HG02642 (cell line): ENCODE data around the gene HOXC11.

ENCODE experiments used
- ATAC-seq: cut with Tn5 transposase; IDR thresholded peaks from one replicate; pipeline ENCODE4 v1.9.1; 2021; ENCODE audit warnings: mild to moderate bottlenecking; ENCODE audit not compliant: unreplicated experiment, poor library complexity

Gene HOXC11

DNA sequence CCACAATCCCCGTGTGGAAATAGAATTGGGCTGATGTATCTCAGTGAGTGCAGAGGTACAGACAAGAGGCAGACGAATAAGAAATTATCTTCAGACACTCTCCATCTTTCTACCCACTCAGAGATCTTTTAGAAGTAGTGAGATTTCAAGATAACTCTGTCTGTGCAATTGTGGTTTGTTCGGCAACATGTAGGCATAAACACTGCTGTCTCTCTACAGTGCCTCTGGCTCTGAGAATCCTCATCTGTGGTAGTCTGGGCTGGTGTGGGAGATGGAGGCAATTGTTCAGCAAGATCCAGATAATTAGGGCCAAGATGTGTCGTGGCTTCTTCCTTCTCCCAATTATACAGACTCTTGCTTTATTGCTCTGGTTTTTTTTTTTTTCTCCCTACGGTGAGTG lies 31.2 kb upstream of the HOXC11 start:
- no peak for ATAC-seq

DNA sequence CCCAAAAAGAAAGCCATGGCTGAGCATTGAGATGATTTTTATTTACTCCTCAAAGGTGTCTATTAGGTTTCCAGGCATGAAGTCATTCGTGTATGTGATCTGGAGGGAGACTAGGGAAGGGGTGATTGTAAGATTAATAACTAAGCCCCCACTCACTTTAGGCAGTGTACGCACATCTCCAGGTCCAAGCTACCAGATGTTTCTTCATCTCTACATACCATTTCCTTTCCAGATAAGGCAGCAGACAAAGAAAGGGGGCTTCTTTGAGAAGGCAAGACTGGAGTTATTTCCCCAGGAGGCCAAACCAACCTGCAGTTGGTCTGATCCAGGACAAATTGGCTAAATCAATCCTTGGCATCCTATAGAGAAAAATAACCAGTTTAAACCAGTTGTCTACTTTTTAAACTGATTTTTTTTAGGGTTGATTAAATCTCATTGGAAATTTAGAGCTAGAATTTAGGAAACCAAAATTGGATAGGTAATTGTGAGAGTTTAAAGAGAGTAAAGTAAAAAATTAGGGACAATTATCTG lies 30.4 kb upstream of the HOXC11 start:
- ATAC-seq = no peak

DNA sequence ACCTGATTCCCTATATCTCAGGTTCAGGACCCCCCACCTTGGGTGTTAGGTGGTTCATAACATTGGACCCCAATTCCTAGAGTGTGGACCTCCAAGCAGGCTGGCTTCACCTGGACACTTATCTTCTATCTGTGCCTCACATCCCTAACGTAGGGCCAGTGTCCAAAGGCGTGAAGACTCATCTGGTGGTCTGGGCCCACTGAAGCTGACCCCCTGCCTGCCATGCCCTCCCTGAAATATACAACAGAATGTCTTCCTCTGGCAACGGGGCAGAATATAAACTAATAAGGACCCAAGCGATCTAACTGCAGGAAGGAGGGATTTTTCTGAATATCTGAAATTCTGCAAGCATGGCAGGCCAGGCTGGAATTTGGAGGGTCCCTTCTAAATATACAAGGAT lies 28.7 kb upstream of the HOXC11 start:
- no peak for ATAC-seq

DNA sequence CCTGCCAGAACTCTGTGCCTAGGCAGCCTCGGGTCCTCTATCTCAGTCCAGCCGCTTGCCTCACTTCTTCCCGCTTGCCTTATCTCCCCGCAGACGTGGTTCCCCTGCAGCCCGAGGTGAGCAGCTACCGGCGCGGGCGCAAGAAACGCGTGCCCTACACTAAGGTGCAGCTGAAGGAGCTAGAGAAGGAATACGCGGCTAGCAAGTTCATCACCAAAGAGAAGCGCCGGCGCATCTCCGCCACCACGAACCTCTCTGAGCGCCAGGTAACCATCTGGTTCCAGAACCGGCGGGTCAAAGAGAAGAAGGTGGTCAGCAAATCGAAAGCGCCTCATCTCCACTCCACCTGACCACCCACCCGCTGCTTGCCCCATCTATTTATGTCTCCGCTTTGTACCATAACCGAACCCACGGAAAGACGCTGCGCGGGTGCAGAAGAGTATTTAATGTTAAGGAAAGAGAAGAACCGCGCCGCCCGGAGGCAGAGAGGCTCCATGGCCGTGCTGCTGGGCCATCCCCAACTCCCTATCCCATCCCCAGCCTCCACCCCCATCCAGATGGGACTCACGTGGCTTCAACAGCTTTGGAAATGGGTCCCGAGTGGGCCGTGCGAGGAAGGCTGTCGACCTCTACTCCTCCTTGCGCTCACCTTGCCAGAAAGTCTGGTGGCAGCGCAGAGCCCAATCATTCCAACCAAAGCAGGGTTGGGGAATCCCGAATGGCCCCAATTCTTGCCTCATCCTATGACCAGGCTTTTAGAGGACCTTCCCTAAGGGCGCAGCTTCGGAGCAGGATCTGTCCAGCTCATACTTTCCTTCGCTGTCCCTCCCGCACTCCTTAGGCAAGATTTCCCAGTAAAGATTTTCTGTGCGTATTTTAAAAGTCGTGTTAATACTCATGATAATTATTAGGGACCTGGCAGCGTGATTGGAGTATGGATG lies 27.7 kb upstream of the HOXC11 start:
- no peak for ATAC-seq

- ATAC-seq = no peak
These were observed 25.2 kb upstream of the HOXC11 start for GRCh38 chr12:53947743-53948142.

GRCh38 chr12:53948650-53949593 lies 24.0 kb upstream of the HOXC11 start:
- ATAC-seq = no peak

DNA sequence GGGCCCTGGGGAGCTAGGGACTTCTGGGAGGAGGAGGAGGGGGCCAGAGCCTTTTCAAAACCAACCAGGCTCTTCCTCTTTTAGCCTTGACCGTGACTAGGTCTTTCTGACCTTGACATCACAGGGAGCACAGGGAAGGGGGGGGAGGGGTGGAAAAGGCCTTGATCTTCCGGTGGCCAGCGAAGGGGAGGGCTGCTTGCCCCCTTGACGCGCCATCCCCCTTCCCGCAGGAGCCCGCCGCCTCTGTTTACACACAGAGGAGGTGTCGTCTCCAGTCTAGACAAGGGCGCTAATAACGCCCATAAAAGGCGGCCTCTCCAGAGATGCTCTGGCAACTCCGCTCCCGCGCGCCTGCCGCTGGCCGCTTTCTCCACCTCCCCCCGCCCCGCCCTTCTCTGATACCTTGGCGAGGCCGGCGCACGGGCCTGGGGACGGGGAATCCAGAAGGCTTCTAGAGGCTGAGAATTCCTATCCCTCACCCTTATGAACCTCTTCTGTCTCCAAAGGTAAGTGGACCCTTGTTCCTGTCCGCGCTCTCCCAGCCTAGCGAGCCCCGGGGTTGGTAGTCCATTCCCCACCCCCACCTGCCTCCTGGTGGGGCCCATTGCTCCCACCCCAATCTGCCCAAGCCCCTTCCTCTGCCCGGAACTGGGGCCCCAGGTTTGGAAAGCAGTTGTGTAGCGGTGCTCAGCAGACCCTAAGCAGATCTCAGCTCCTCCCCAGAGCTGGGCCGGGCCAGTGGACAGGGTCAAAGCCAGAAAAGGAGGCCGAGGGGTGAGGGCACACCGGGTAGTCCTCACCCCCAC lies 23.1 kb upstream of the HOXC11 start:
- no peak for ATAC-seq

GRCh38 chr12:53950437-53950773 lies 22.5 kb upstream of the HOXC11 start:
- no peak for ATAC-seq

DNA sequence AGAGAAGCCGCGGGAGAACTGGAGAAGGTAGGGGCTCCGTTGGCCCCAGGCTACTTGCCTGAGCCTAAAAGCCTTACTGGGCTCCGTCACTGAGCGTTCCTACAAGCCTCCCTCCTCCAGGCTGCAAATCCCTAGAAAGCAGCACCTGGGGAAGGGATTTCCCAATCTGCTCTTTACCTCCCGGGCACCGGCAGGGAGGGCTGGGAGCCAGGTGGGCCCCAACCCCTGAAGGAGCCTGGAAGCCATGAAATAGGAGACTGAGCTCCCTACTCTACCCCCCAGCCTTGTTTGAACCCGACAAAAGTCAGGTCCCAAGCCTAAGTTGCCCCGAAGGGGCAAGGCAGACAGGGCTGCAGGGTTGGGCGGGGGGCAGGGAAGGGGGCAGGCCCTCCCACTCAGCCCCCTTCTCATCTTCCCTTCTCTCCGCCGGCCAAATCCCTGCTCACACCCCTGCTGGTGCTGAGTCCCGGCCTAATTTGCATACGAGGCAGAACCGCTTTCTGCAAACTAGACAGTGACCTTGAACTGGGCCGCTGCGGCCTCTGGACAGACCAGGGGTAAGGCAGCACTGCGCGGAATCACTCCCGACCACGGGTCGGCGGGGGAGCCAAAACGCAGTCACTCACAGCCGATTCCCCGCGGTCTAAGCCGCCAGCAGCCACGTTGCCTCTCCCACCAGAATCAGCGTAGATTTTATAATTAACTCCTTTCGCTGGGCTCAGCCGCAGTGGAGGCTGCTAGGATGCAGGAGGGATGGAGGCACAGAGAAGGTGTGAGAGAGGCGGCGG lies 21.9 kb upstream of the HOXC11 start:
- ATAC-seq = no peak

DNA sequence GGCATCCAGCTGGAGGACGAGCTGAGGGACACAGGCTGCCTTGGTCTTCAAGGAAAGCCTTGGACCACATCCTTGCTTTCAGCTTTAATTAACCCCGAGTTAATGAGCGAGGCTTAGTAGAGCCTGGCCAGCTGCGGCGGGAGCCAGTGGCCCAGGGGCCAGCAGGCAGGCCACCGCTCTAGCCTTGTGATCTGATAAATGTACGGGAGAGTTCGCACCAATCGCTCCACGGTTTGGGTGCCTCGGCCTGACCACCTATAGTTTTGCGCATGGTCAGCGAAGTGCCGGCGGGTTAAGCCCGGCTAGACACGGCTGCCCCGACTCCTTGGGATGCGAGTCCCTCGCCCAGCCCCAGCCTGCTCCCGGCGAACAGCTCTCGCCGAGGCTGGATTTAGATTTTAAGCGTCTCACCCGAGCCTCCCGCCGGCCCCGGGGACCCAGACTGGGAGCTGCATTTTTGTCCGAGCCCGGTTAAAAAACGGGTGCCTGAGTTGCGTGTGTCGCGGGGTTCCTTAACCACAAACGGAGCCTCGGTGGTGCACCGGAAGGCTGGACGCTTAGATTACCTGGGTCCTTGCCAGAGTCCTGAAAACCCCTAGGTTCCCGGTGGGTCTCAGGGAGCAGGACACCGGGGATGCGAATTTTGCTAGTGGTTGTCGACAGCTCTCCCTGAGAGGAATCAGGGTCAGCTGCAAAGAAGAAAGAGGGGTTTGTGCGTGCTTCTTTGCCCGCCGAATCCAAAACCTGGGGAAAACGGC lies 21.2 kb upstream of the HOXC11 start:
- no peak for ATAC-seq

- ATAC-seq = no peak
These were observed 20.6 kb upstream of the HOXC11 start for GRCh38 chr12:53952335-53952694.

- no peak for ATAC-seq
These were observed 19.8 kb upstream of the HOXC11 start for GRCh38 chr12:53952871-53953734.

GRCh38 chr12:53953831-53954693 lies 18.9 kb upstream of the HOXC11 start:
- no peak for ATAC-seq

- no peak for ATAC-seq
These were observed 18.3 kb upstream of the HOXC11 start, which contains the start of gene HOXC12 for GRCh38 chr12:53954694-53955035. Gene HOXC12 (plus strand): TSS chr12:53954903. CDS start chr12:53954930, 27 bp downstream.

DNA sequence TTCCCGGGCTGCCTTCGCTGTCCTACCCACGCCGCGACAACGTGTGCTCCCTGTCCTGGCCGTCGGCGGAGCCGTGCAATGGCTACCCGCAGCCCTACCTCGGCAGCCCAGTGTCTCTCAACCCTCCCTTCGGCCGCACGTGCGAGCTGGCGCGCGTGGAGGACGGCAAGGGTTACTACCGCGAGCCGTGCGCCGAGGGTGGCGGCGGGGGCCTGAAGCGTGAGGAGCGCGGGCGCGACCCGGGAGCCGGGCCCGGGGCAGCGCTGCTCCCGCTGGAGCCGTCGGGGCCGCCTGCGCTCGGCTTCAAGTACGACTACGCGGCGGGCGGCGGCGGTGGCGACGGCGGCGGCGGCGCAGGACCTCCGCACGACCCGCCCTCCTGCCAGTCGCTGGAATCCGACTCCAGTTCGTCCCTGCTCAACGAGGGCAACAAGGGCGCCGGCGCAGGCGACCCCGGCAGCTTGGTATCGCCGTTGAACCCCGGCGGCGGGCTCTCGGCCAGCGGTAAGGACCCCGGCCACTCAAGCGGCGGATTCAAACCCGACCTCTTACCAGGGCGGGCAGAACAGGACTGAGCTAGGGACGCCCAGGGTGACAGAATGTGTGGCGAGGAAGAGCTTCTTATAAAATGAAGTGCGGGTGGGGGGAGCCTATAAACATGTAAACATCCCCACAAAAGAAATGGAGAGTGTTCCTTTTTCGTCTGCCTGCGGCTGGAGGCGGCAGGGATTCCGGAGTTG lies 17.7 kb upstream of the HOXC11 start:
- ATAC-seq = no peak

- no peak for ATAC-seq
These were observed 17.1 kb upstream of the HOXC11 start for GRCh38 chr12:53955776-53956250.
